Right forelimb (tissue), 1 donor: ENCODE data around the gene WDR6.

Source experiments
- DNase-seq: peaks from one replicate; pipeline ENCODE4 v3.0.0-alpha.2; 2018

The WDR6 gene

GRCh38 chr3:49007068-49007770 is at the start of gene WDR6:
WDR6 (plus strand) TSS chr3:49007391; CDS start chr3:49007432, 41 bp downstream.
- DNase-seq = peak; percentile 95

GRCh38 chr3:48960841-48961413 is 46.3 kb upstream of the WDR6 start:
- DNase-seq = no peak

GRCh38 chr3:48962340-48962739 is 44.9 kb upstream of the WDR6 start:
- no peak for DNase-seq

GRCh38 chr3:48962939-48963338 is 44.3 kb upstream of the WDR6 start:
- DNase-seq = no peak

- DNase-seq = no peak
Observed at GRCh38 chr3:48963591-48963990, 43.6 kb upstream of the WDR6 start.

GRCh38 chr3:48966367-48966766 is 40.8 kb upstream of the WDR6 start:
- DNase-seq = no peak

GRCh38 chr3:48966876-48967361 is 40.3 kb upstream of the WDR6 start:
- DNase-seq = no peak

GRCh38 chr3:48970586-48970985 is 36.6 kb upstream of the WDR6 start:
- DNase-seq = no peak

- no peak for DNase-seq
Observed at GRCh38 chr3:48974076-48974864, 32.9 kb upstream of the WDR6 start.

- no peak for DNase-seq
Observed at GRCh38 chr3:48979451-48979850, 27.7 kb upstream of the WDR6 start.

- no peak for DNase-seq
Observed at GRCh38 chr3:48980295-48980694, 26.9 kb upstream of the WDR6 start.

- no peak for DNase-seq
Observed at GRCh38 chr3:48982016-48982415, 25.2 kb upstream of the WDR6 start.

GRCh38 chr3:48982686-48983085 is 24.5 kb upstream of the WDR6 start:
- no peak for DNase-seq

- DNase-seq = no peak
Observed at GRCh38 chr3:48983096-48983495, 24.1 kb upstream of the WDR6 start.

- DNase-seq = no peak
Observed at GRCh38 chr3:48984663-48985062, 22.5 kb upstream of the WDR6 start.

GRCh38 chr3:48985831-48986376 is 21.3 kb upstream of the WDR6 start:
- no peak for DNase-seq

- DNase-seq = no peak
Observed at GRCh38 chr3:48989126-48989795, 17.9 kb upstream of the WDR6 start.

- peak; percentile 91 for DNase-seq
Observed at GRCh38 chr3:48989796-48990635, 17.2 kb upstream of the WDR6 start, which contains the start of gene P4HTM. P4HTM (plus strand) TSS chr3:48990241; CDS start chr3:48990257, 16 bp downstream.

- no peak for DNase-seq
Observed at GRCh38 chr3:48990636-48991469, 16.3 kb upstream of the WDR6 start.

- DNase-seq = no peak
Observed at GRCh38 chr3:48991851-48992545, 15.2 kb upstream of the WDR6 start.
